GM21737 (cell line): ENCODE results near the gene ATP5F1C.
"Not testable (repeated sequence)": the region's sequence is repeated elsewhere in the genome, so short reads cannot be mapped to it uniquely, and the experiment has no call there.

Source experiments
- ATAC-seq: cut with Tn5 transposase; IDR thresholded peaks from one replicate; pipeline ENCODE4 v1.9.1; 2021; ENCODE audit warnings: mild to moderate bottlenecking, moderate library complexity; ENCODE audit not compliant: unreplicated experiment

ATP5F1C gene

DNA sequence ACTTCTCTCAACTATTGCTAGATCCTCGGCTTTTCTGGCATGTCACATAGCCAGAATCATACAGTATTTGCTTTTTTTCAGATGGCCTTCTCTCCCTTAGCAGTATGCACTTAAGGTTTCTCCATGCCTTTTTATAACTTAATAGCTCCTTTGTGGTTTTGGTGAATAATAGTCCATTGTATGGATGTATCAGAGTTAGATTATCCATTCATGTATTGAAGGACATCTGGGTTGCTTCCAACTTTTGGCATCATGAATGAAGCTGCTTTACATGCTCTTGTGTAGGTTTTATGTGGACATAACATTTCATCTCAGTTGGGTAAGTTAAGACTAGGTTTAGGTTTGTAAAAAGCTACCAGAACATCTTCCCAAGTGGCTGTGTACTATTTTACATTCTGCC lies 4.6 kb downstream of the ATP5F1C start:
- no peak for ATAC-seq

DNA sequence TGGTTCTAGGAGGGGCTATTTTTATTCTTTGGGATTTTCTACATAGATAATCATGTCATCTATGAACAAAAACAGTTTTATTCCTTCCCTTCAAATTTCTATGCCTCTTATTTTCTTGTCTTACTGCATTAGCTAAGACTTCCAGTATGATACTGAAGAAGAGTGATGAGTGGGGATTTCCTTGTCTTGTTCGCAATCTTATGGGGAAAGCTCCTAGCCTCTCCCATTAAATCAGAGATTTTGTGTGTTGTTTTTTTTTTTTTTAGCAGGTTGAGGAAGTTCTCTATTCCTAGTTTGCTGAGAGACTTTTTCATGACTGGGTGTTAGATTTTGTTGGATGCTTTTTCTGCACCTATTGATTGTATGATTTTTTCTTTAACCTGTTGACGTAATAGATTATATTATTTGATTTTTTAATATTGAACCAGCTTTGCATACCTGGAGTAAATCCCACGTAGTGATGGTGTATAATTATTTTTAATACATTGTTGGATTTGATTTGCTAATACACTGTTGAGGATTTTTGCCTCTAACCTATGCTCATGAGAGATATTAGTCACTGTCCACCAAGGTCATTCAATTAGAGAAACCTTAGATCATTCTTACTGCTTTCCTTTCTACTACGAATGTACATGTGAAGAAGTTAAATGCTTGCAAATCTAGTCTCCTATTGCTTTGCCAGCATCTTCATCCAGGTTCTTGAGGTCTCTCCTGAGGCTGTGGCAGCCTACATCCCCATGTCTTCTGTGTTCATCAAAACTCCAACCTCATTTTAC lies 6.5 kb downstream of the ATP5F1C start:
- no peak for ATAC-seq

DNA sequence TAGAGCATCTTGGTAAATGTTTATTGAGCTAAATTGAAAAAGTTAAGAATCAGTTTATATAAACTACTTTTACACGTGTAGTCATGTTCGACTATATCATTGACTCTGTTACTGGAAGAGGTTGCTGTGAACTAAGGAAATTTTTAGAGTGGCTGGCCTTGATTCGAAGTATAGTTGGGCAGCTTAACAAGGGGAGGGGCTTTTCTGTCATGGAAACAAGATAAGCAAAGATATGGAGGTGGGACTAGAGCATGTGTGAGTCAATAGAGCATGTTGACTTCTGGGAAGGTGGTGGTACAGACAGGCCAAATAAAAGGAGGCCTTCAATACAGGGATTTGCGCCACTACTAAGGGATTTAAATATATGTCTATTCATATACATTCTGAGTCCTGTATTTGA lies 7.6 kb downstream of the ATP5F1C start:
- no peak for ATAC-seq

DNA sequence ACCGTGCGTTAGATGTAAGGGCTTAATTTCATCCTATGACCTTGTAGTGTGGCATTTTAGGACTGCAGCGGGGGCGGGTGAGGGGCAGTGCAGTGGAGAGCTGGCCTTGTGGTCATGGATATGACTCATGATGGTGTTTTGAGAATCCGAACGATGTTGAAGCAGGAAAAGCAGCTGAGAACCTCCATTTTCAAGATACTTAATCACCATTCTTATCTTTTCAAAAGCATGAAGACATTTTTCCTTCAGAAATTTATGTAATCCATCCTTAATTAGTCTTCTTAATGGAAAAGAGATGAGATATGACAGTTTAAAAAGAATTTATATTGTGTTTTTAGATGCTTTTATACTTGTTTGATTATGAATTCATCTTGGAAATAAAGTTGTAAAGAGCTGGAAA lies 9.6 kb downstream of the ATP5F1C start:
- no peak for ATAC-seq

DNA sequence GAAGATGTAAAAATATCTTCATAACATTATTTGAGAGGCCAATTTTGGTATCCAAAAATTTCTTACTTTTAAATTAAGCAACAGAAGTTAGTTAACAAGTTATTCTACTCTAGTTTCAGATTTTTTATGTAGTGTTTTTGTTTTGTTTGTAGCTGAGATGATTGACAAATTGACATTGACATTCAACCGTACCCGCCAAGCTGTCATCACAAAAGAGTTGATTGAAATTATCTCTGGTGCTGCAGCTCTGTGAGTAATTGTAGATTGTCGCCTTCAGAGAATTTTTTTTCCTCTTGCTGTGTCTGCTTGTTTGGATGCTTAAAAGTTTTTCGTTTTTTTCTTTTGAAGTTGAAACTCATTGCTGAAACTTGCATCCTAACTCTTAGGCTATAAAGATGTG lies 14.6 kb downstream of the ATP5F1C start:
- ATAC-seq = no peak

DNA sequence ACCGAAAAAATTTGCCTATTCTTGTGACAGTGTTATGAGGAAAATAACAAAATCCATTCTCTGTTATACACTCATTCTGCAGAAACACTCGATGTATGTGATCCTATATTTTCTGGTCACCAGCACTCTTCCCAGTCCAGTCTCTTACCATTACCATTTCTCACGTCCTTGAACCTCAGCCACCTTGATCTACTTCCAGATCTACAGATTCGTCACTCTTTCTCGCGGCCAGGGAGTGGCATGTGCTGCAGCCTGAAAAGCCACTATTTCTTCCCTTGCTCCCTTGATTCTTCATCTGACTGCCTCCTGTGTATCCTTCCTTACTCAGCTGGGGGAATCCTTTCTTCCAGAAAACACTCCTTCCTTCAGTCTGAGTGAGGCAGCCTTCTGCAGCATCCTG lies 16.2 kb downstream of the ATP5F1C start:
- ATAC-seq = no peak

DNA sequence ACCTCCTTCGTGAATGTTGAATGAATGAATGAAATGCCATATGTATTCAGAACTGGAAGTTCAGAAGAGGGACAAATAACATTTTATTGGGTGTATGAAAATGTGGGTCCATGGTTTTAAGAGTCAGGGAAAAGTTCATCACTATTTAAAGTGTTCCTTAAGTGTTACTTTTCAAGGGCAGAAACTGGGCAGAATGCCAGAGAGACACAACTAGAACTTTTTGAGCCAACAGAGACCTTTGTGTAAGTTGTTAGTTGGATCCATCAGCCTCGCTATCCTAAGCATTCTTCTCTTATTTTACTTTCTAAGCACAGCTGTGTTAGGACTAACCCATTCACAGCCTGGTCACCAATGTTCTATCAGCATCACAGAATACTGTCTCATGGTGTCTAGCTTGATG lies 16.8 kb downstream of the ATP5F1C start:
- ATAC-seq = no peak

DNA sequence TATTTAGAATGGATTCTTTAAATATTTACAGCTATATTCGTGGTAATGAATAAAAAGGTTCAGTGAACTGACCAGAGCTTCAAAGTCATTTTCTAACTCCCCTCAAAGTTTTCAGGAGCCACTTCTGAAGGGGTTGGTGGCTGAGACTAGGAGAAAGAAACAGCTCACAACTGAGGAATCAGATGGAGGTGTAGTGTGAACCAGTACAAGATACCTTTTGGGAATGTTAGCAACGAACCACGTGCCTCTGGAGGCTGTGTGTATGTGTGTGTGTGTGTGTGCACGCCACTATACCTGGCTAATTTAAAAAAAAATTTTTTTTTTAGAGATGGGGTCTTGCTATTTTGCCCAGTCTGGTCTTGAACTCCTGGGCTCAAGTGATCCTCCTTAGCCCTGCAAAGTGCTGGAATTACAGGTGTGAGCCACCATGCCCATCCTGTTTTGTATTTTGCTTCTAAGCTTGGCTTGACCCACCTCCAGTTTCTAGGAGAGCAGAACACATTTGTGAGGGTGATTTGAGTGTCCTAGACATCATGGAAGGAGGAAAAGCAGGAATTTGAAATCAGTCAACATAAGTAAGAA lies 20.8 kb downstream of the ATP5F1C start:
- ATAC-seq = no peak

DNA sequence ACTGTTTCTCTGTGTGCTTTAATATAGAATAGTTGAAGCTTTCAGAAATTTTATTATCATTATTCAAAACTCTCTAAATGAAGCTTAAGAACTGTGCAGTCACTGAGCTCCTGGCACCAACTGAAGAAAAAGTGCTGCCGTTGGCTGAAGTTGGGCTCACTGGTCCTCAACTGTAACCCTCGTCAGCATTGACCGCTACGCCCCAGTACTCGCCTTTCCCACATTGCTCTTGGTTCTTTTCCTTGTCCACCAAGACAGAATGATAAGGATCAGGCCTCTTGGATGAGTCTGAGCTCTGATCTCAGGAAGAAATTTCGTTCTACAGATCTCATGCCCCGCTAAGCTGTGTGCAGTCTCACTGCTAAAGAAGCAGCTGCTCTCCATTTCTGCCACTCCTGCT lies 22.5 kb downstream of the ATP5F1C start:
- ATAC-seq = no peak

DNA sequence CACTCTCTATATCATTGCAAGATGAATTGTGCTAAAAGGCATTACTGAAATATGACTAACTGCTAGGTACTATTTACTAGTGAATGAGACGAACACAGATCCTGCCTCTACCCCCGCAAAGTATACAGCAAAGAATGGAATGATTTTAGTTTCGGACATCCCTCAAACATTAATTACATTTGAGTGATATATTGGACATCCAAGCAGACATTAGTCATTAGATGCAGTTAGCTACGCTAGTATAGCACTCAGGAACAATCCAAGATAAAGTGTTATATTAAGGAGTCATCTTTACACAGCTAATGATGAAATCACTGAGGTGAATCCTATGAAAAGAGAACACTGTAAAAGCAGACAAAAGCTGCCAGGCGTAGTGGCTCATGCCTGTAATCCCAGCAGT lies 23.0 kb downstream of the ATP5F1C start:
- ATAC-seq = no peak

DNA sequence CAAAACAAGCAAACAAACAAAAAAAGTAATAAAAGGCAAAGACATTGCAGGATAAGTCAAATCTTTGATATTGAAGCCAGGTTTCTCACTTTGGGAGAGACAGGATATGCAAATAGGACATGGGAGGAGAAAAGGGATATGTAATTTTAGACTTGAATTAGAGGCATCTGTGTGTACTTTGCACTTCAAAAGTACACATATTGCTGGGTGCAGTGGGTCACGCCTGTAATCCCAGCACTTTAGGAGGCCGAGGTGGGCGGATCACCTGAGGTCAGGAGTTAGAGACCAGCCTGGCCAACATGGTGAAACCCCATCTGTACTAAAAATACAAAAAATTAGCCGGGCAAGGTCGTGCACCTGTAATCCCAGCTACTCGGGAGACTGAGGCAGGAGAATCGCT lies 23.8 kb downstream of the ATP5F1C start:
- not testable (repeated sequence) for ATAC-seq

DNA sequence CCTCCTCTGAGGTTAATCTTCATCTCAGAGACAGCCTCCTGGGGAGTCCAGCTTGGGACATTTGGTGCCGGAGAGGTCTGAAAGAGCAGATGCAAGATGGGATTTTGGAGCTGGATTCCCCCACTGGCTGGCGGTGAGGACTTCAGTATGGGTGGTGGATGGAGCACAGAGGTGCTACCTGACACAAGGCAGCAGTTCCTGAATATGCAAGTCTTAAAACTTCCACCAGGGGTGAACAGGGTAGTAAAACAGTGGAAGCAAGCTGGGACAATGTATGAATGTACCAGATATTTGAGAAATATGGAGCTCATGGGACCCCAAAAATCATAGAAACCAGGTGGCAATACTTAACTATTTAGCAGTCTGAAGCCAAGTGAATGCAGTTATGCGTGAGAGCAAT lies 25.5 kb downstream of the ATP5F1C start:
- ATAC-seq = no peak

DNA sequence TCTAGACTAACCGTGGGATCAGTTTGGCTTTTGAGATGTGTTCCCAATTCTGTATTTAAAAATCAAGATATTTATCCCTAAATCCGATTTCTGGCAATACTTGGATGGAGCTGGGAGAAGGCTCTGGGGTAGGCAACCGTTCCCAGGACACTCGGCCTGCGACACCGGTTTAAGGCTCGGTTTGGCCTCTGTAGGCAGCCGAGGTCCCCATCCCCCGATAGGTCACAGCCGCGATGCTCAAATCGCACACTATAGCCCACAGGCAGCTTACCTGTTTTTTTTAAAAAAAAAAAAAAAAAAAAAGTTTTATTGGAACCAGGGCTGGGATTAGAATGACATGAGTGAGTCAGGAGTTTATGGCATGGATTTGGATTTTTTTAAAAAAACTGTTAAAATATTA lies 29.6 kb downstream of the ATP5F1C start:
- ATAC-seq = no peak

DNA sequence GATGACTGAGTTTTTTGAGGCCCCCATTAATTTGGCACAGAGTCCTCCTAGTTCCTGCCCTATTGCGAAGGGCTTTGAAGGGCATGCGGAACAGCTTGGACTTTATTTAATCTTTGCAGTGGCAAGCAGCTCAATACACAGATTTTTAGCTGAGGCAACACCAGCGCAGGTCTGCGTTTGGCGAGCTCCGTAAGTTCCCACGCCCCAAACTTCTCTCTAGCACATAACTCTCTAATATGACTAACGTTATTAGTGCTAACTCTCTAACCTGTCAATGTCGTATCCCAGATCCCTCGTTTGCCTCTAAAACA lies 30.0 kb downstream of the ATP5F1C start:
- peak; percentile 6 for ATAC-seq

DNA sequence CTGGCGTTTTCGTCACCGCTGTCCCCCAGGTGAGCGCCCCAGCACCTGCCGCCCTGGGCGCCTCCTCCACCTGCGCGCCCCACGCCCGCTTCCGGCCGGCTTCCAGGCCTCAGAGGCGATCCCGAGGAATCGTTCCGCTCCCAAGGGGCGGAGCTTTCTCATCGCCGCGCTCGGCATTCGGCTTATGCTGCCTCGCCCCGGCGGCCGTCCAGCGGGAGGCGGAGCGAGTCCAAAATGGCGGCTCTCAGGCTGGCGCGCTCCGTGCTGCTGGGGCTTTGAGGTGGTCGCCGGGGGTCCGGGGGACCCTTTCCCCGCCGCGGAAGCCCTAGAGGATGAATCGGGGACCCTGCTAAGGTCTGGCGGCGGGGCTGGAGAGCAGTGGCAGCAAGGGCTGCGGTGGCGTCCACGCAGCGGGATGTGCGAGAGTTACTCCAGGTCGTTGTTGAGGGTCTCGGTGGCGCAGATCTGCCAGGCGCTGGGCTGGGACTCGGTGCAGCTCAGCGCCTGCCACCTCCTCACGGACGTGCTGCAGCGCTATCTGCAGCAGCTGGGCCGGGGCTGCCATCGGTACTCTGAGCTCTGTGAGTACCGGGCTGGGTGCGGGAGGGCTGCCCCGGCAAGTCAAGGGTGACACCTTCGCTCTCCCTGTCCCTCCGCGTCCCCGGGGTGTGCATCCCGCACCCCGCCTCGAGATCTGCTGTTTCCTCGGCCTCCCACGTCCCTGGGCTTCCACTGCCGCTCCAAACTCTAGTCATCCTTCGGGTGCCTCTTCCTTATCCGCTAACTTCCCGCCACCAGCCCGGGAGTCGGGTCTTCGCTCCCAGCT lies 30.5 kb downstream of the ATP5F1C start, which contains the start of gene TAF3:
TAF3 (plus strand) TSS at position 211 of the 826 bp plus-strand sequence; CDS start at position 416, 205 bp downstream.
- ATAC-seq = peak; percentile 85

DNA sequence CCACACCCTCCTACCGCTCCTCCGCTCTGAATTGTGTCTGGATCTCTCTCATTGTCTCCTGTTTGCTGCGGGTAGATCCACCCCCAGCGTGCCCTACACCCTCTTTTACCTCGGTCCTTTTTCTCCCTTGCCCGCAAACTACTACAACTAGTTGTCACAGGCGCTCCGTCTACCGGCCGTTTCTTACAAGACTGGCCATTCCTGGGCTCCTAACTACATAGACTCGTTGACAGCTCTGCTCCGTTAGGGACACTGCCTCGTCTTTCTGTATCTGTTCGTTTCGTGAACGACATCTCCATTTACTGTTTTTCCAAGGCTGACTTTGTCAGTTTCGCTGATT lies 31.1 kb downstream of the ATP5F1C start:
- peak; percentile 53 for ATAC-seq

DNA sequence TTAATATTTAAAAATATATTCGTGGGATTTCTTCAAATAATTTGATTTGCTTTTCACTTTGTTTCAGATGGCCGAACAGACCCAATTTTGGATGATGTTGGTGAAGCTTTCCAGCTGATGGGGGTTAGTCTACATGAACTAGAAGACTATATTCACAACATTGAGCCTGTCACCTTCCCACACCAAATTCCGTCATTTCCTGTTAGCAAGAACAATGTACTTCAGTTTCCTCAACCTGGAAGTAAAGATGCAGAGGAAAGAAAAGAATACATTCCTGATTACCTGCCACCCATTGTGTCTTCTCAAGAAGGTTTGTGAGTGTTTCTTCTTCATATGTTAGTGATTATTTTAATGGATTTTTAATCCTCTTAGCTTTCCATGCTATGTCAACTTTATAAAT lies 36.3 kb downstream of the ATP5F1C start:
- ATAC-seq = no peak

DNA sequence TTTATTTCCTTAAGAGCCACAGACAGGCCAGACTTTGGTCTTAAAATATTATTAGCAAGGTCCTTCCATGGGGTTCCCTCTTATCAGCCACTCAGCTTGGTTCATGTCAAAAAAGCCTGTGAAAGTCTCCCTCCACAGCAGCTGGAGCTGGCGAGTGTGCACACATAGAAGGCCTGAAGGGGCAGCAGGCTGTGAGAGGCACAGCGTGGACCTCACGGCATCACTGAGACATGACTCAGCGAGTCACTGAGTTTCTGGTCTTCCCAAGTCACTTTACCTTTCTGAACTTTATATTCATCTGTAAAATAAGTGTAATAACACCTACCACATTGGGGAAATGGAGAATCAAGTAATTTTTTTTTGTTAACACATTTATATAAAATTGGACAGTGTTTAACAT lies 39.0 kb downstream of the ATP5F1C start:
- no peak for ATAC-seq

DNA sequence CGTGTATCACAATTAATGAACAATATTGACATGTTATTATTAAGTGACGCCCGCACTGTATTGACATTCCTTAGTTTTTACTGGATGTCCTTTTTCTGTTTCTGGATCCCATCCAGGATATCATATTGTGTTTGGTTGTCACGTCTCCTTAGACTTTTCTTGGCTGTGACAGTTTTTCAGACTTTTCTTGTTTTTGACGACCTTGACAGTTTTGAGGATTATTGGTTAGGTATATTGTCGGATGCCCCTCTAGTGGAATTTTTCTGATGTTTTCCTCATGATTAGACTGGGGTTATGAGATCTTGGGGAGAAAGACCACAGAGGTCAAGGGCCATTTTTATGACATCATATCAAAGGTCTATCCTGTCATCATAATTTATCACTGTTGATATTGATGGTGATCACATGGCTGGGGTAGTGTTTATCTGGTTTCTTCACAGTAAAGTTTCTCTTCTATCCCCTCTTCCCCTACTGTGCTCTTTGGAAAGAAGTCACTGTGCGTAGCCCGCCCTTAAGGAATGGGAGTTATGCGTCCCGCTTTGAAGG lies 41.4 kb downstream of the ATP5F1C start:
- no peak for ATAC-seq

DNA sequence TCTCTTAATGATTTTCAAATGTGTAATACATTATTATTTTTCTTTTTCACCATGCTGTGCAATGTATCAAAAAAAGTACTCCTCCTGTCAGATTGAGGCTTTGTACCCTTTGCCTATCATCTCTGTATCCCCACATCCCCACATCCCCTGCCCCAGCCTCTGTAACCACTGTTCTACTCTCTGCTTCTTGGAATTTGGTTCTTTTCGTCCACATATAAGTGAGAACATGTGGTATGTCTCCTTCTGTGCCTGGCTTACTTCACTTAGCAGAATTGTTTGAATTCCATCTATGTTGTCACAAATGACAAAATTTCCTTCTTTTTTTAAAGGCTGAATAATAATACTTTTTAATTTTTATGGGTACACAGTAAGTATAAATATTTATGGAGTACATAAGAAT lies 44.1 kb downstream of the ATP5F1C start:
- ATAC-seq = no peak

DNA sequence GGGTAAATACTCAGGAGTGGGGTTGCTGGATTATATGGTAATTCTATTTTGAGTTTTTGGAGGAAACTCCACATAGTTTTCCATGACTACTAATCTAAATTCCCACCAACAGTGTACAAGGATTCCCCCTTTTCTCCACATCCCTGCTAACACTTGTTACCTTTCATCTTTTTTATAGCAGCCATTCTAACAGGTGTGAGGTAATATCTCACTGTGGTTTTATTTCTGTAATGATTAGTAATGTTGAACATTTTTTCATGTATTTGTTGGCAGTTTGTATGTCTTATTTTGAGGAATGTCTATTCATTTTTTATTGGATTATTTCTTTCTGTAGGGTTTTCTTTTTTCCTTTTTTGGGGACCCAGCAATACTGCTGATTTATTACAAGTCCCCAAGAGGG lies 45.2 kb downstream of the ATP5F1C start:
- ATAC-seq = no peak

DNA sequence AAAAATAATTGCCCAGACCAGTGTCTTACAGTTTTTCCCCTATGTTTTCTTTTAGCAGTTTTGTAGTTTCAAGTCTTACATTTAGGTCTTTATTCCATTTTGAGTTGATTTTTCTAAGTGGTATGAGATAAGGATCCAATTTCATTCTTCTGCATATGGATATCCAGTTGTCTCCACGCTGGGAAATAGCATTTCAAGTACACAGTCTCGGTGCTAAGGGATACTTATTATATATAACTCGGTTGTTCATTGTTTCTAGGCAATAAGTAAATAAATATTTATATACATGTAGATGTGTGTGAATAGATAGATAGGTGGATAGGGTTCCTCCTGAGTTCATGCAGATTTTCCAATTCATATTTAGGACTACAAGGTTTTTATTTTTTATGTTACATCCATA lies 46.3 kb downstream of the ATP5F1C start:
- ATAC-seq = no peak
